Spinal cord (tissue), 10 donors: ENCODE data around the gene CALN1. TPM values are rescaled to one million over a fixed set of nuclear protein-coding genes. Genes with fewer than 3 reads are reported as not detected.
A peak's percentile ranks its signal among the peaks of the same experiment; 100 is the strongest.

Source experiments
- DNase-seq, 6 donors: peaks; one replicate each; pipeline versions ENCODE4 v3.0.0 to v3.0.0-alpha.2; 2013 to 2015; ENCODE audit warnings: low spot score in 6 of 6, low read depth in 4 of 6
- H3K27ac ChIP-seq: one replicate; pipeline ENCODE4 v1.5.1; 2013; ENCODE audit warnings: low read depth, low read length, control low read depth
- H3K27me3 ChIP-seq: one replicate; pipeline ENCODE4 v1.6.1; 2013; ENCODE audit warnings: low read length; ENCODE audit not compliant: control insufficient read depth, insufficient read depth
- H3K36me3 ChIP-seq: one replicate; pipeline ENCODE4 v1.6.1; 2013; ENCODE audit warnings: low read length; ENCODE audit not compliant: control insufficient read depth, insufficient read depth
- H3K4me1 ChIP-seq: one replicate; pipeline ENCODE4 v1.6.1; 2013; ENCODE audit warnings: low read length; ENCODE audit not compliant: control insufficient read depth, insufficient read depth
- H3K4me3 ChIP-seq: one replicate; pipeline ENCODE4 v1.5.1; 2013; ENCODE audit warnings: low read depth, low read length, control low read depth
- H3K9me3 ChIP-seq: one replicate; pipeline ENCODE4 v1.6.1; 2013; ENCODE audit warnings: low read length; ENCODE audit not compliant: control insufficient read depth, insufficient read depth
- WGBS: methylation state at CpG from one replicate; pipeline ENCODE4 v1.1.5; 2013; ENCODE audit warnings: missing lambda C conversion rate; ENCODE audit not compliant: insufficient coverage; 5-methylcytosine and 5-hydroxymethylcytosine counted together
- polyA plus RNA-seq, 2 donors: library from polyadenylated mRNA; unstranded; fragments of 120-200 nt; gene quantifications; one replicate each; pipeline ENCODE4 v1.2.1, GENCODE V29; 2013; ENCODE audit not compliant: insufficient read length in 2 of 2
- total RNA-seq, 2 donors: library from RNA; depleted of rRNA in 1 of 2; stranded (reverse); fragments of 120-200 nt in 1 of 2; fragments of >200 nt in 1 of 2; gene quantifications; one replicate each; pipeline versions ENCODE4 v1.2.3 to v1.2.4, GENCODE V29; 2013 to 2014
- donor health status: healthy.

The CALN1 gene
- total and polyA plus RNA-seq, 4 donors = 14.7 to 30.0 (median 22.1) TPM

DNA sequence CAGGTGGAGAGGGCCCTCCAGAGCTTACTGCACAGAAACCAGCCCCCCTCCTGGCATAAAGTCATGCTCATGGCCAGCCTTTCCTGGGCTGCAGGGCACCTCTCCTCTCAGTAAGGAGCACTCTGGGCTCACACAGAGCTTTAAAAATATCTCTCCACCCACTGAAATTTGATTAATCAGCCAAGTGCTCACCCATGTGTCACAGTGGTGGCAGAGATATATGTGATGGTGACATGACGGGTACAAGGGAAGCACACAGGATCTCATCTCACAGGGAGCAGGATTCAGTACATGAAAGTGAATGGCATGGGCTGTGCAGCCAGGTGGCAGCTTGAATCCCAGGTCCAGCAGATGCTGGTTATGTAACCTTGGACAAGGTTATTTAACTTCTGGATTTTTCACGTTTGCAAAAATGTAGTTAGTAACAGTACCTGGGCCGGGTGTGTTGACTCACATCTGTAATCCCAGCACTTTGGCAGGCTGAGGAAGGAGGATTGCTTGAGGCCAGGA, 144.8 kb downstream of the CALN1 start:
- WGBS = 82% methylated on average over 3 of the region's 3 CpGs
- Histone ChIP-seq H3K4me3 (no peak overlapping the region), H3K36me3 (no peaks in the 10 kb centered on the region), H3K4me1 (no peaks in the 10 kb centered on the region), H3K9me3 (no peaks in the 10 kb centered on the region), H3K27ac (no peak overlapping the region), H3K27me3 (no peaks in the 10 kb centered on the region)
- DNase-seq = no peak

DNA sequence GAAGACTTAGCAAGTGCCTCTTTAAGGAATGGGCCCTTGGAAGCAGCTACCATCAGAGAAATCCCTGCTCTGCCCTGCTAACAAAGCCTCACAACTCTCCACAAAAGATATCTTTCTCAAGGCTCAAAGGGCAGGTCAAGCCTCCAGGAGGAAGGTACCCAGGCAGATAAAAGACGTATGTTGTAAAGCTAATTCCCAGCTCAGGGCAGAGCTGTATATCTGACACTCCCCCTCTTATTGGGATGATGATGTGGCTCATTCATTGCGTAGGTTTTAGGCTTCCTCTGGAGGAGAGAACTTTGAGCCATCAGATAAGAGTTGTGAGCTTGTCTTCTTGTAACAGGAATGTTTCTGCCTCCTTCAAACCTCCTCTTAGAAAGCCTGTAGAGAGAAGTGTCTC, 145.4 kb downstream of the CALN1 start:
- no peak for DNase-seq
- WGBS = no CpG with 5 or more reads among the region's 2 CpGs
- H3K36me3 ChIP-seq = no peaks in the 10 kb centered on the region
- no peak overlapping the region for H3K27ac ChIP-seq
- no peak overlapping the region for H3K4me3 ChIP-seq
- H3K27me3 ChIP-seq = no peaks in the 10 kb centered on the region
- no peaks in the 10 kb centered on the region for H3K9me3 ChIP-seq
- no peaks in the 10 kb centered on the region for H3K4me1 ChIP-seq

DNA sequence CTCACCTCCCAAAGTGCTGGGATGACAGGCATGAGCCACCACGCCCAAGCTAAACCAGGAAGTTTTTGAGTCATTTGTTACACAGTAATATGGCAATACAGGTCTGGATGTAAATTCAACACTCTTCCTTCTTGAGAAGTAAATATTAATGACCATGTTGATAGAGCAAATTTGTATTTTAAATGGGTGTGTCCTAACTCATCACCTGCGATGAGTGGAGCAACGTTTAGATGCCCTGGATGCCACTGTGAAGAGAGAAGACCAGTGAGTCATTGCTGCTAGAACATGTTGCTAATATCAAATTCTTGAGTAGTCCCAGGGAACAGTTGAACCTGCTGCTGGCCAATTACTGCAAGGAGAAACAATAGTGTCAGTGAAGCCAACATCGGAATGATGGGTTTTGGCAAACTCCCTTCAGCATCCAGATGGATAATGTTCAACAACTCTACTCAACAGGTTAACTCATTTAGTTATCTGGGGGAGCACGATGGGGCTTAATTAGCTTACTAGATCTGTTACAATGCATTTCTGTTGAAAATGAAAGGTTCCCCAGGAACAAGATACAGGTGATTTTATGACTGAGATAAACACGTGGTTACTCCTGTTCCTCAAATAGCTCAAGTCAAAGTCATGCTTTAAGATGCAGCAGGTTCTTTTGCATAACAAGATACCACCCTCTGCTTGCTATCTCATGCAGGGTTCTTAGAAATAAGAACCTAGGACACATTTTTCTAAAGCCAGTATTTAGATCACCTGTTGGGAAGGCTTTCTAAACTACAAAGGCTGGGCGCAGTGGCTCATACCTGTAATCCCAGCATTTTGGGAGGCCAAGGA, 146.8 kb downstream of the CALN1 start:
- Histone ChIP-seq H3K27ac (no peak overlapping the region), H3K4me3 (no peak overlapping the region), H3K36me3 (no peaks in the 10 kb centered on the region), H3K4me1 (no peaks in the 10 kb centered on the region), H3K9me3 (no peaks in the 10 kb centered on the region), H3K27me3 (no peaks in the 10 kb centered on the region)
- WGBS = 63% methylated on average over 4 of the region's 7 CpGs
- DNase-seq = peak in 1 of 6 donors; percentile 73

DNA sequence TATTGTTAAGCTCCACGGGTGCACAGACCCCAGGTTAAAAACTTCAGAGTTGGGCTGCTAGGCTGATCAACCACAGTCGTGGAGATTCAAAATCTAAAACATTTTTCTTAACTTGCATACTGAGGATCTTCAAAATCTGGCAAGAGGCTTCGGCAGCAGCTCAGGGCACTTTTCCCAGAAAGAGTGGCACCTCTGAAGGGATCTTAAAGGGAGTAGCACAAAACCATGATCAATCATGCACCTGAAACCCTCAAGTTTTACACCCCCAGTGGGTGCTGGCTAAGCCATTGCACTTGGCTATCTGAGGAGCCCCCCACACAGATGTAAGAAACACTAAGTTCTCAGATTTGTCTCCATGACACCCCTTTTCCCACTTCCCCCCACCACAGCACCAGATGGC, 151.7 kb downstream of the CALN1 start:
- Histone ChIP-seq H3K4me3 (no peak overlapping the region), H3K9me3 (no peaks in the 10 kb centered on the region), H3K4me1 (no peaks in the 10 kb centered on the region), H3K27me3 (no peaks in the 10 kb centered on the region), H3K27ac (no peak overlapping the region), H3K36me3 (no peaks in the 10 kb centered on the region)
- 44% methylated on average over 3 of the region's 3 CpGs for WGBS
- peak in 1 of 6 donors; percentile 63 for DNase-seq

DNA sequence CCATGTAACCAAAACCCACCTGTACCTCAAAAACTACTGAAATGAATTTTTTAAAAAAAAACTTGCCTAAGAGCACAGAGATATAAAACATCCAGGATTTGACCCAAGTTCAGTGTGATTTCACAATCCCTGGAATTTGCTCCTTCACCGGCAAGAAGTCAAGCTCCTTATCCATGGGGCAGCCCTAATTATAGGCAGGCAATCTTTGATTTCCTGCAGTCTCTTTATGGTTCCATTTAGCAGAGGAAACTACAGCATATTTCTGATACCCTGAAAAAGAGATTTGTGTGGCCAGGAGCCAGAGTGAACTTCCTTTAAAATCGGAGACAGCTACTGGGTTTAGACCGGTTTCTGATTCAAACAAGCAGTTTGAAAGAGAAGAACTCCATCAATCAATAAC, 154.1 kb downstream of the CALN1 start:
- Histone ChIP-seq H3K4me1 (no peaks in the 10 kb centered on the region), H3K27me3 (no peaks in the 10 kb centered on the region), H3K36me3 (no peaks in the 10 kb centered on the region), H3K27ac (no peak overlapping the region), H3K4me3 (no peak overlapping the region), H3K9me3 (no peaks in the 10 kb centered on the region)
- no CpG with 5 or more reads among the region's 3 CpGs for WGBS
- no peak for DNase-seq

DNA sequence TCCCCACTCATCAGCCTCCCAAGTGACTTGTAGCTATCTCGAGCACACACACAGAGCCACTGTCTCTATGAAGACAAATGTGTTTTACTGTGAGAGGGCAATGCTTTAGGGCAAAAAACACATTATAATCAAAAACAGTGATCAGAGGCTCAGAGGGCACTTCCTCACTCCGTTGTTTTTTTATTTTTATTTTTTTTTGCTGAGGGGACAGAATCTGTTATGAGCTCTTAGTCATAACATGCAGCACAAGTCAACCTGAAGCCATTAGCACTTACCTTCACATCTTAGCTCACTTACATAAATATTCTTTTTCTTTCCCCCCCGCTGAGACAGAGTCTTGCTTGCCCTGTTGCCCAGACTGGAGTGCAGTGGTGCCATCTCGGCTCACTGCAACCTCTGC, 157.7 kb downstream of the CALN1 start:
- Histone ChIP-seq H3K4me1 (no peaks in the 10 kb centered on the region), H3K27me3 (no peaks in the 10 kb centered on the region), H3K27ac (no peak overlapping the region), H3K36me3 (no peaks in the 10 kb centered on the region), H3K9me3 (no peaks in the 10 kb centered on the region), H3K4me3 (no peak overlapping the region)
- WGBS = 91% methylated on average over 2 of the region's 4 CpGs
- DNase-seq = peak in 1 of 6 donors; percentile 49

DNA sequence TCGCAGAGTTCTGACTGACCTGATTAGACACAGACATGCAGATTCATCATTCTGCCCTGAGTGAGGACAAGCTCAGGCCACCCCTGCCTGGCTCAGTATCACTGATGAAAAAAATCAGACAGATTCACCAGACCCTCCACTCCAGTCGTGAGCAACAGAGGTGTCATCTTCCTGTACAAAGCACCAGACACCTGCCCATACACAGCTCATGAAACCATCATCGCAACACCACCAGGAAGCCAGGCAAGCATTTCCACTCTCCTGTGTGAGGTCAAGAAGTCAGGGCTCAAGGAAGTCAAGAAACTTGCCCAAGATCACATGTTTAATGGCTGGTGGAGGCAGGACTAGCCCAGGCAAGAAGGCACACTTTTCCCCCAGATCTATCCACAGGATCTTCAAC, 163.0 kb downstream of the CALN1 start:
- no peak overlapping the region for H3K4me3 ChIP-seq
- H3K4me1 ChIP-seq = no peaks in the 10 kb centered on the region
- 75% methylated on average over 2 of the region's 3 CpGs for WGBS
- DNase-seq = no peak
- H3K9me3 ChIP-seq = no peaks in the 10 kb centered on the region
- no peaks in the 10 kb centered on the region for H3K27me3 ChIP-seq
- H3K27ac ChIP-seq = no peak overlapping the region
- no peaks in the 10 kb centered on the region for H3K36me3 ChIP-seq

DNA sequence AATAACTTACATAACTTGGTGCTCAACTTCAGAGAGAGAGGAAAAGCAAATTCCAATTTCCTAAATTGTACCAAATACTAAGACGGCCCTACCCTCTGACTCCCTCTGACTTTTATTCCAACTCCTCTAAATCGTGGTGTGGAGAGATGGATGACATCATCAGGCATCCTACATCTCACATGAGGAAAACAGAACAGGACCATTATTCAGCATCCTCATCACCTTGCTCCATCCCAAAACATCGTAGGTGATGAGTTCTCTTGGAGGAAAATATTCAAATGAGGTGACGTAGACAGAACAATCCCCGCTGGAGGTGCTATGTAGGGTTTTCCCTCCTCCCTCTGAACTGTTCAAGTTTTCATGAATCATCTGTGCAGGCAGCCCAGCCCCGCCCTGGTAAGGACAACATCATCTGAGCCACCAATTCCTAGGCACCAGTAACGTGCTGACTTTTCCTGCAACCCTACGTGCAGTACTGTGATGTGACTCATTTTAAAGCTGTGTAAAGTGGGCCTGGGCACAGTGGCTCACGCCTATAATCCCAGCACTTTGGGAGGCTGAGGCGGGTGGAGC, 167.2 kb downstream of the CALN1 start:
- Histone ChIP-seq H3K36me3 (no peaks in the 10 kb centered on the region), H3K9me3 (no peaks in the 10 kb centered on the region), H3K27me3 (no peaks in the 10 kb centered on the region), H3K4me3 (no peak overlapping the region), H3K4me1 (no peaks in the 10 kb centered on the region), H3K27ac (no peak overlapping the region)
- DNase-seq = no peak
- 86% methylated on average over 4 of the region's 10 CpGs for WGBS

DNA sequence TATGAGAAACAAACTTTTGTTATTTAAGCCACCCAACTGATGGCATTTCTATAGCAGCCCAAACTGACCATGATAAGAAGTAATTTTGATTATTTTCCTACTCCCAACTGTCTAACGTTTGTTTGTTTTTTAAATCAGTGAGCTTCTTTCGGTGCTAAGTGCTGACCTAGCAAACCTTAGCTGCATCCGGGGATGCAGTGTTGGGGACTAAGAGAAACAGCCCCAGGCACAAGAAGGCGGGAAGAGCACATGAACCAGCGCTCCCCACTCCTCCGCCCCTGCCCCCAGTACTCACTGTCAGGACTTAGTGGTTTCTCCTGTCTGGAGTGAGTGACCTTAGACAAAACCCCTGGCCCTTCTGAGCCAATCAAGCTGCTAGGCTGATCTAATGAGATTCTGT, 168.8 kb downstream of the CALN1 start:
- H3K27me3 ChIP-seq = no peaks in the 10 kb centered on the region
- no peak overlapping the region for H3K27ac ChIP-seq
- DNase-seq = no peak
- no peaks in the 10 kb centered on the region for H3K4me1 ChIP-seq
- no peaks in the 10 kb centered on the region for H3K36me3 ChIP-seq
- WGBS = 81% methylated on average over 4 of the region's 6 CpGs
- no peaks in the 10 kb centered on the region for H3K9me3 ChIP-seq
- no peak overlapping the region for H3K4me3 ChIP-seq

DNA sequence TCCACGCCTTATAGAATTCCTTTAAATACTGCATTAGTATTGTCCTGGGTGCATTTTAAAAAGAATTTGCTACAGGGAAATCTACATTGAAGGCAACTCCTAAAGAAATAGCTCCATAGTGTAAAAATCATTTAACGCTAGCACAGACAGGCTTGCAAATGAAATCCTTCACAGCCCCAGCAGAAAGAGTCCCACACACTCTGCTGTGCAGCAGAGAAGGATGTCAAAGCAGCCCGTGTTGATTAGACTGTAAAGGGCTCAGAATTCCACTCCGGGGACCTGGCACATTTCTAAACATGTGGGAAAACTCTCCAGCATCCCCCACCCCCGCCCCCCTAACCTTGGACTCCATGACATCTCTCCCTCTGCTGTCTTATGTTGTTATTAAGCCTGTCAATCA, 176.8 kb downstream of the CALN1 start:
- DNase-seq = peak in 1 of 6 donors; percentile 43
- Histone ChIP-seq H3K4me3 (no peak overlapping the region), H3K27me3 (no peaks in the 10 kb centered on the region), H3K9me3 (no peaks in the 10 kb centered on the region), H3K36me3 (no peaks in the 10 kb centered on the region), H3K4me1 (no peaks in the 10 kb centered on the region), H3K27ac (no peak overlapping the region)
- 81% methylated on average over 3 of the region's 5 CpGs for WGBS
